Astrocyte (in vitro differentiated cells and primary cell): ENCODE measurements around the gene THRB. TPM values are rescaled to one million over a fixed set of nuclear protein-coding genes. Genes with fewer than 3 reads are reported as not detected.

Experiments used
- DNase-seq: peaks from one replicate; pipeline ENCODE4 v3.0.0-alpha.2; 2010; ENCODE audit warnings: low read depth
- FAIRE-seq: peaks from 2 replicates; lab custom pipeline; 2011; peaks lifted over from hg19 to GRCh38; lab: Jason Lieb, UNC
- H2AFZ ChIP-seq: 2 replicates; pipeline ENCODE4 v1.6.0; 2012; ENCODE audit warnings: low read depth, low read length, inconsistent platforms
- H3K27ac ChIP-seq: 2 replicates; pipeline ENCODE4 v1.5.1; 2011; ENCODE audit warnings: low read depth, low read length, inconsistent platforms
- H3K27me3 ChIP-seq: 2 replicates; pipeline ENCODE4 v1.6.0; 2011; ENCODE audit warnings: low read length, inconsistent platforms; ENCODE audit not compliant: insufficient read depth
- H3K36me3 ChIP-seq: 2 replicates; pipeline ENCODE4 v1.5.1; 2011; ENCODE audit warnings: low read length, inconsistent platforms; ENCODE audit not compliant: insufficient read depth
- H3K4me1 ChIP-seq: 2 replicates; pipeline ENCODE4 v1.5.1; 2011; ENCODE audit warnings: low read length, inconsistent platforms; ENCODE audit not compliant: insufficient read depth
- H3K4me2 ChIP-seq: 2 replicates; pipeline ENCODE4 v1.6.0; 2012; ENCODE audit warnings: low read length, inconsistent platforms
- H3K4me3 ChIP-seq: 2 replicates; pipeline ENCODE4 v1.5.1; 2011; ENCODE audit warnings: low read depth, mild to moderate bottlenecking, low read length, inconsistent platforms; ENCODE audit not compliant: insufficient read depth
- H3K79me2 ChIP-seq: 2 replicates; pipeline ENCODE4 v1.6.0; 2012; ENCODE audit warnings: mild to moderate bottlenecking, low read length, inconsistent platforms; ENCODE audit not compliant: insufficient read depth
- H3K9ac ChIP-seq: 2 replicates; pipeline ENCODE4 v1.6.0; 2012; ENCODE audit warnings: mild to moderate bottlenecking, low read length, inconsistent platforms
- H3K9me3 ChIP-seq: 2 replicates; pipeline ENCODE4 v1.5.1; 2012; ENCODE audit warnings: low read depth, mild to moderate bottlenecking, low read length, inconsistent platforms; ENCODE audit not compliant: insufficient read depth
- H4K20me1 ChIP-seq: 2 replicates; pipeline ENCODE4 v1.6.0; 2012; ENCODE audit warnings: low read length, inconsistent platforms; ENCODE audit not compliant: insufficient read depth
- H3K27ac Mint-ChIP-seq: one replicate; pipeline ENCODE4 v1.8.0; 2021; ENCODE audit warnings: mild to moderate bottlenecking, mixed read lengths; ENCODE audit not compliant: unreplicated experiment
- H3K27me3 Mint-ChIP-seq: one replicate; pipeline ENCODE4 v1.8.0; 2021; ENCODE audit warnings: low read depth, mixed read lengths; ENCODE audit not compliant: unreplicated experiment
- H3K36me3 Mint-ChIP-seq: one replicate; pipeline ENCODE4 v1.8.0; 2021; ENCODE audit warnings: low read depth, mixed read lengths; ENCODE audit not compliant: unreplicated experiment
- H3K4me1 Mint-ChIP-seq: one replicate; pipeline ENCODE4 v1.8.0; 2021; ENCODE audit warnings: low read depth, mixed read lengths; ENCODE audit not compliant: unreplicated experiment
- H3K4me3 Mint-ChIP-seq: one replicate; pipeline ENCODE4 v1.8.0; 2021; ENCODE audit warnings: mild to moderate bottlenecking, moderate library complexity, mixed read lengths; ENCODE audit not compliant: unreplicated experiment
- H3K9me3 Mint-ChIP-seq: one replicate; pipeline ENCODE4 v1.8.0; 2021; ENCODE audit warnings: mild to moderate bottlenecking, mixed read lengths; ENCODE audit not compliant: unreplicated experiment
- CTCF ChIP-seq: IDR thresholded peaks from 2 replicates; pipeline ENCODE4 v1.5.1; 2011; ENCODE audit warnings: low read depth, mild to moderate bottlenecking, inconsistent platforms, low read length, moderate library complexity; ENCODE audit not compliant: insufficient read depth
- EZH2 ChIP-seq: IDR thresholded peaks from 2 replicates; pipeline ENCODE4 v1.6.1; 2012; ENCODE audit warnings: mild to moderate bottlenecking, low read length, inconsistent platforms; ENCODE audit not compliant: insufficient read depth
- total RNA-seq: library from RNA; stranded (reverse); gene quantifications from 2 replicates; pipeline ENCODE4 v1.2.1, GENCODE V29; 2021

The THRB gene
- total RNA-seq, 1 donor from 2014 or later = 8.5 TPM

GRCh38 chr3:24165603-24165982 lies 329.1 kb downstream of the THRB start:
- TF ChIP-seq CTCF (no peak), EZH2 (no peak)
- Mint-ChIP-seq H3K36me3 (no peaks in the 10 kb centered on the region), H3K27me3 (no peaks in the 10 kb centered on the region), H3K27ac (no peak overlapping the region), H3K4me3 (no peak overlapping the region), H3K9me3 (no peaks in the 10 kb centered on the region), H3K4me1 (peaks cover 5% of the 10 kb centered on the region)
- Histone ChIP-seq H3K4me3 (no peak overlapping the region), H2AFZ (no peak overlapping the region), H3K9ac (no peak overlapping the region), H3K9me3 (no peaks in the 10 kb centered on the region), H4K20me1 (no peaks in the 10 kb centered on the region), H3K4me2 (no peak overlapping the region), H3K27ac (no peak overlapping the region), H3K36me3 (no peaks in the 10 kb centered on the region), H3K4me1 (no peaks in the 10 kb centered on the region), H3K79me2 (no peaks in the 10 kb centered on the region), H3K27me3 (no peaks in the 10 kb centered on the region)
- FAIRE-seq = no peak
- DNase-seq = no peak

GRCh38 chr3:24164967-24165602 lies 329.6 kb downstream of the THRB start:
- DNase-seq (no peak), FAIRE-seq (no peak)
- Mint-ChIP-seq H3K27ac (no peak overlapping the region), H3K4me3 (no peak overlapping the region), H3K36me3 (no peaks in the 10 kb centered on the region), H3K4me1 (peaks cover 5% of the 10 kb centered on the region), H3K9me3 (no peaks in the 10 kb centered on the region), H3K27me3 (no peaks in the 10 kb centered on the region)
- Histone ChIP-seq H3K4me1 (no peaks in the 10 kb centered on the region), H2AFZ (no peak overlapping the region), H4K20me1 (no peaks in the 10 kb centered on the region), H3K4me3 (no peak overlapping the region), H3K4me2 (no peak overlapping the region), H3K27ac (no peak overlapping the region), H3K9ac (no peak overlapping the region), H3K9me3 (no peaks in the 10 kb centered on the region), H3K79me2 (no peaks in the 10 kb centered on the region), H3K36me3 (no peaks in the 10 kb centered on the region), H3K27me3 (no peaks in the 10 kb centered on the region)
- no peak for TF ChIP-seq EZH2
- no peak for TF ChIP-seq CTCF

- no peaks in the 10 kb centered on the region for H3K27me3 ChIP-seq
- no peak overlapping the region for H3K4me2 ChIP-seq
These were observed 331.7 kb downstream of the THRB start for GRCh38 chr3:24162929-24163328.

More at GRCh38 chr3:24162929-24163328, 331.7 kb downstream of the THRB start:
- no peak overlapping the region for H3K9ac ChIP-seq
- H2AFZ ChIP-seq = no peak overlapping the region
- no peaks in the 10 kb centered on the region for H3K36me3 Mint-ChIP-seq
- no peaks in the 10 kb centered on the region for H3K4me1 ChIP-seq
- FAIRE-seq (no peak), DNase-seq (no peak)
- no peaks in the 10 kb centered on the region for H3K27me3 Mint-ChIP-seq
- H3K4me3 ChIP-seq = no peak overlapping the region
- TF ChIP-seq EZH2 (no peak), CTCF (no peak)
- no peak overlapping the region for H3K27ac Mint-ChIP-seq
- H3K36me3 ChIP-seq = no peaks in the 10 kb centered on the region
- no peak overlapping the region for H3K27ac ChIP-seq
- peaks cover 8% of the 10 kb centered on the region for H3K4me1 Mint-ChIP-seq
- H4K20me1 ChIP-seq = no peaks in the 10 kb centered on the region
- no peaks in the 10 kb centered on the region for H3K9me3 Mint-ChIP-seq
- no peak overlapping the region for H3K4me3 Mint-ChIP-seq
- H3K79me2 ChIP-seq = no peaks in the 10 kb centered on the region
- H3K9me3 ChIP-seq = no peaks in the 10 kb centered on the region
